IMR-90 (cell line): Measurements from ENCODE around the gene BEGAIN. TPM values are rescaled to one million over a fixed set of nuclear protein-coding genes. Genes with fewer than 3 reads are reported as not detected.

ENCODE experiments used
- ATAC-seq: fragments of 200-7000 bp; cut with Tn5 transposase; 2 replicates; pipeline ENCODE4 v1.9.1; 2020; ENCODE audit warnings: low read depth, mild to moderate bottlenecking, moderate library complexity
- BruUV-seq: library from RNA; stranded (reverse); fragments of 400-500 nt; replicated peaks from 2 replicates; lab custom pipeline; 2021; lab: Mats Ljungman, UMichigan
- CTCF ChIA-PET: fragments of 300-600 bp; formaldehyde crosslinking; extraction: SDS; loops from one replicate; lab custom pipeline; 2021; ENCODE audit warnings: antibody characterized with exemption; lab: Yijun Ruan, JAX
- POLR2A ChIA-PET: fragments of 300-600 bp; sonication (Branson Sonifier 250); formaldehyde crosslinking; loops from one replicate; lab custom pipeline; 2022; ENCODE audit warnings: antibody characterized with exemption; ENCODE audit not compliant: unreplicated experiment; lab: Charles Lee
- DNase-seq: peaks from one replicate; pipeline ENCODE4 v3.0.0; 2013
- H2AFZ ChIP-seq: replicated peaks from 2 replicates; pipeline ENCODE3; 2013; ENCODE audit warnings: low read length, mild to moderate bottlenecking; ENCODE audit not compliant: poor library complexity
- H2AK5ac ChIP-seq: 2 replicates; pipeline ENCODE4 v1.6.1; 2013; ENCODE audit warnings: low read depth, low read length, inconsistent platforms
- H2AK9ac ChIP-seq: replicated peaks from 2 replicates; pipeline ENCODE3; 2013; ENCODE audit warnings: mild to moderate bottlenecking, low read depth, low read length, moderate library complexity; ENCODE audit not compliant: poor library complexity
- H2BK120ac ChIP-seq: 2 replicates; pipeline ENCODE4 v1.6.1; 2013; ENCODE audit warnings: low read depth, low read length, inconsistent platforms
- H2BK15ac ChIP-seq: 3 replicates; pipeline ENCODE4 v1.6.1; 2013; ENCODE audit warnings: low read depth, low read length, inconsistent platforms
- H2BK20ac ChIP-seq: 2 replicates; pipeline ENCODE4 v1.6.1; 2013; ENCODE audit warnings: low read depth, mild to moderate bottlenecking, inconsistent platforms, low read length, moderate library complexity
- H2BK5ac ChIP-seq: 2 replicates; pipeline ENCODE4 v1.6.1; 2013; ENCODE audit warnings: mild to moderate bottlenecking, low read depth, low read length, inconsistent platforms; ENCODE audit not compliant: poor library complexity, severe bottlenecking
- H3K14ac ChIP-seq: replicated peaks from 2 replicates; pipeline ENCODE4 v1.6.1; 2013; ENCODE audit warnings: low read depth, low read length, inconsistent platforms
- H3K18ac ChIP-seq: 2 replicates; pipeline ENCODE4 v1.6.1; 2013; ENCODE audit warnings: low read depth, low read length, control low read depth
- H3K23ac ChIP-seq: 2 replicates; pipeline ENCODE4 v1.6.1; 2013; ENCODE audit warnings: low read depth, low read length, inconsistent platforms
- H3K27ac ChIP-seq: 2 replicates; pipeline ENCODE4 v1.5.1; 2013; ENCODE audit warnings: mild to moderate bottlenecking, control low read depth, low read length; ENCODE audit not compliant: insufficient read depth
- H3K27me3 ChIP-seq: 2 replicates; pipeline ENCODE4 v1.6.1; 2013; ENCODE audit warnings: low read length; ENCODE audit not compliant: control insufficient read depth, insufficient read depth
- H3K36me3 ChIP-seq: 2 replicates; pipeline ENCODE4 v1.6.1; 2013; ENCODE audit warnings: low read length, mixed read lengths; ENCODE audit not compliant: control insufficient read depth, insufficient read depth
- H3K4ac ChIP-seq: 2 replicates; pipeline ENCODE4 v1.6.1; 2013; ENCODE audit warnings: low read depth, low read length, inconsistent platforms
- H3K4me1 ChIP-seq: 2 replicates; pipeline ENCODE4 v1.6.1; 2013; ENCODE audit warnings: low read length, mixed read lengths; ENCODE audit not compliant: control insufficient read depth, insufficient read depth
- H3K4me2 ChIP-seq: 2 replicates; pipeline ENCODE4 v1.6.1; 2013; ENCODE audit warnings: low read depth, mild to moderate bottlenecking, control low read depth, low read length, moderate library complexity
- H3K4me3 ChIP-seq: 2 replicates; pipeline ENCODE4 v1.5.1; 2013; ENCODE audit warnings: low read depth, mild to moderate bottlenecking, control low read depth, low read length, moderate library complexity; ENCODE audit not compliant: insufficient read depth
- H3K56ac ChIP-seq: 2 replicates; pipeline ENCODE4 v1.6.1; 2013; ENCODE audit warnings: low read length, inconsistent platforms; ENCODE audit not compliant: insufficient read depth; ENCODE audit errors: extremely low read depth
- H3K79me1 ChIP-seq, 2 experiments: 2 replicates each; pipeline ENCODE4 v1.6.1; 2013; ENCODE audit warnings: low read length in 2 of 2, inconsistent platforms in 1 of 2, low read depth in 1 of 2
- H3K9ac ChIP-seq: 2 replicates; pipeline ENCODE4 v1.6.1; 2013; ENCODE audit warnings: low read depth, low read length, control low read depth
- H3K9me1 ChIP-seq: 2 replicates; pipeline ENCODE4 v1.6.1; 2013; ENCODE audit warnings: low read length, inconsistent platforms; ENCODE audit not compliant: insufficient read depth
- H3K9me3 ChIP-seq: 2 replicates; pipeline ENCODE4 v1.6.1; 2013; ENCODE audit warnings: low read length; ENCODE audit not compliant: control insufficient read depth, insufficient read depth
- H4K20me1 ChIP-seq: 2 replicates; pipeline ENCODE4 v1.6.1; 2013; ENCODE audit warnings: low read length, inconsistent platforms; ENCODE audit not compliant: insufficient read depth
- H4K5ac ChIP-seq: 2 replicates; pipeline ENCODE4 v1.6.1; 2013; ENCODE audit warnings: mild to moderate bottlenecking, low read depth, low read length, control low read depth
- H4K8ac ChIP-seq, 2 experiments: 2 replicates each; pipeline ENCODE4 v1.6.1; 2013; ENCODE audit warnings: low read depth in 2 of 2, low read length in 2 of 2, control low read depth in 1 of 2, inconsistent platforms in 1 of 2
- H4K91ac ChIP-seq: 2 replicates; pipeline ENCODE4 v1.6.1; 2013; ENCODE audit warnings: low read depth, low read length, inconsistent platforms; ENCODE audit not compliant: insufficient read depth
- BHLHE40 ChIP-seq: fragments of 150-350 bp; IDR thresholded peaks from 2 replicates; pipeline ENCODE4 v1.6.1; 2016; ENCODE audit warnings: mild to moderate bottlenecking, low read depth, low read length
- CEBPB ChIP-seq: IDR thresholded peaks from 2 replicates; pipeline ENCODE4 v1.6.1; 2012; ENCODE audit warnings: low read depth, low read length, improper control_type of control experiment
- CTCF ChIP-seq: conservative IDR thresholded peaks from 2 replicates; pipeline ENCODE4 v1.5.1; 2012; ENCODE audit warnings: mild to moderate bottlenecking, low read depth, low read length, improper control_type of control experiment
- MXI1 ChIP-seq: IDR thresholded peaks from 2 replicates; pipeline ENCODE4 v1.6.1; 2012; ENCODE audit warnings: low read depth, mild to moderate bottlenecking, low read length, moderate library complexity, borderline replicate concordance
- RAD21 ChIP-seq: IDR thresholded peaks from 2 replicates; pipeline ENCODE4 v1.6.1; 2012; ENCODE audit warnings: low read length, improper control_type of control experiment
- RFX5 ChIP-seq: IDR thresholded peaks from 2 replicates; pipeline ENCODE4 v1.8.0; 2012; ENCODE audit warnings: low read depth, mild to moderate bottlenecking, low read length, moderate library complexity
- SMC3 ChIP-seq: fragments of 150-350 bp; IDR thresholded peaks from 2 replicates; pipeline ENCODE4 v1.6.1; 2016; ENCODE audit warnings: low read depth, mild to moderate bottlenecking, antibody characterized with exemption, low read length, moderate library complexity
- WGBS, 2 experiments: methylation state at CpG; one replicate each; pipeline versions ENCODE4 v1.1.5 to v1.1.7; 2013; ENCODE audit warnings: missing lambda C conversion rate in 2 of 2; ENCODE audit not compliant: insufficient read length in 1 of 2; ENCODE audit errors: extremely low coverage in 2 of 2; 5-methylcytosine and 5-hydroxymethylcytosine counted together
- dilution Hi-C: fragments of 300-500 bp; cut with HindIII; formaldehyde crosslinking; loops from one replicate; pipeline ENCODE4 v1.14.3; 2018; ENCODE audit warnings: low sequenced_read_pairs; ENCODE audit not compliant: unreplicated experiment
- in situ Hi-C: fragments of 300-500 bp; cut with MboI; formaldehyde crosslinking; loops from 3 replicates; pipeline ENCODE4 v1.14.3; 2019; ENCODE audit warnings: low sequenced_read_pairs, inconsistent platforms, mixed read lengths
- intact Hi-C: fragments of 100-400 bp; cut with micrococcal nuclease; formaldehyde crosslinking; loops from 2 replicates; pipeline ENCODE4 v1.10.0; 2022
- polyA plus RNA-seq, 3 experiments: library from polyadenylated mRNA; depleted of rRNA; stranded (reverse); fragments of >200 nt; gene quantifications; 2 replicates each; pipeline ENCODE4 v1.2.3, GENCODE V29; 2012; ENCODE audit warnings: low replicate concordance in 1 of 3
- total RNA-seq: library from RNA; depleted of rRNA; stranded (reverse); fragments of >200 nt; gene quantifications from 2 replicates; pipeline ENCODE4 v1.2.3, GENCODE V29; 2012

The BEGAIN gene
- total and polyA plus RNA-seq, 2 of the 4 experiments (the other 2 are of a cell fraction), result 0.18 to 0.99 TPM

- TF ChIP-seq RAD21 (no peak), RFX5 (no peak), CTCF (no peak), SMC3 (no peak), MXI1 (no peak), CEBPB (no peak), BHLHE40 (no peak)
- Histone ChIP-seq H3K4me1 (no peaks in the 10 kb centered on the region), H4K8ac (no peak overlapping the region), H2BK15ac (no peak overlapping the region), H2BK5ac (no peak overlapping the region), H3K9me3 (peaks cover 2% of the 10 kb centered on the region; the same call in 1 of the 2 replicates), H4K91ac (no peak overlapping the region), H3K79me1 (no peaks in the 10 kb centered on the region), H3K18ac (no peak overlapping the region), H3K27ac (no peak overlapping the region), H3K4ac (no peak overlapping the region), H2BK120ac (no peak overlapping the region), H2BK20ac (no peak overlapping the region), H4K5ac (no peak overlapping the region), H3K4me3 (no peak overlapping the region), H2AK9ac (no peak overlapping the region), H3K4me2 (no peak overlapping the region), H3K36me3 (no peaks in the 10 kb centered on the region), H3K9me1 (no peaks in the 10 kb centered on the region), H3K27me3 (peaks cover 23% of the 10 kb centered on the region), H3K56ac (no peak overlapping the region), H4K20me1 (no peaks in the 10 kb centered on the region), H3K23ac (no peak overlapping the region), H3K9ac (no peak overlapping the region), H2AFZ (no peak overlapping the region), H2AK5ac (no peak overlapping the region), H3K14ac (no peak overlapping the region)
- 79% methylated on average over 5 of the region's 10 CpGs; no CpG with 5 or more reads in 1 of the 2 experiments for WGBS, 2 experiments
- ATAC-seq, result no peak
- DNase-seq, result no peak
- no TSS peak for BruUV-seq
- ChIA-PET CTCF (no interaction called here), POLR2A (no interaction called here)
- dilution Hi-C loops (no loop called here), in situ Hi-C loops (no loop called here), intact Hi-C loops (no loop called here)
Measured at GRCh38 chr14:100607611-100607956, 20.4 kb upstream of the BEGAIN start.
